ENCODE results near the gene LRIT2. TPM values are rescaled to one million over a fixed set of nuclear protein-coding genes. Genes with fewer than 3 reads are reported as not detected.

LRIT2 gene
- total RNA-seq, 1 donor from 2014 or later = not detected

DNA sequence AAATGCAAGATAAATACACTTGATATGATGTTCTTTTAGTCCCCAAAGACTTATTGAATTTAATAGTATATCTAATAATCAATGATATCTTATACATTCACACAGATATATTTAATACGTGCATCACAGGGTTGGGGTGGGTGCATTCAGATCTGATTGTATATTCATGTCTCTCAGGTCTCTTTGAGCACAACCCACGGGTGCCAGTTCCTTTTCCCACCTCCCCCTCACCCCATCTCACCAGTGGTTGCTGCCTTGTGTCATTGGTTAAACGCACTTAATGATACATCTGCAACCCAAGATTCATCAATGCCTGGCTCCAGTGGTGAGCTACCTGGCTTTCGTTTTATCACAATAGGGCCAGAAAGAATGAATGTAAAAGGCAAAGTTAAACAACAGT lies 9.8 kb upstream of the LRIT2 start:
- Histone ChIP-seq H2AFZ (replicated peaks) (no peak overlapping the region), H3K79me2 (ENCODE audit: low read depth) (no peaks in the 10 kb centered on the region), H3K9me3 (ENCODE audit: low read depth) (no peaks in the 10 kb centered on the region), H3K4me1 (no peaks in the 10 kb centered on the region), H3K27ac (no peak overlapping the region), H3F3A (ENCODE audit: low read depth) (no peaks in the 10 kb centered on the region), H3K36me3 (no peaks in the 10 kb centered on the region), H3K27me3 (peaks cover 18% of the 10 kb centered on the region), H3K9ac (no peak overlapping the region), H3K4me3 (no peak overlapping the region), H4K20me1 (ENCODE audit: low read depth) (no peaks in the 10 kb centered on the region), H3K4me2 (no peak overlapping the region)
- no peaks in the 10 kb centered on the region for H3K36me3 Mint-ChIP-seq
- no peaks in the 10 kb centered on the region for H3K4me1 Mint-ChIP-seq
- no peaks in the 10 kb centered on the region for H3K9me3 Mint-ChIP-seq
- no peak overlapping the region for H3K27ac Mint-ChIP-seq
- TF ChIP-seq EZH2 (IDR thresholded peaks at IDR 0.05) (no peak), EZH2phosphoT487 (IDR thresholded peaks at IDR 0.05) (no peak), CTCF (IDR thresholded peaks at IDR 0.05) (no peak)
- H3K4me3 Mint-ChIP-seq = no peak overlapping the region
- peaks cover 10% of the 10 kb centered on the region for H3K27me3 Mint-ChIP-seq (ENCODE audit: insufficient read depth, low read depth)
- DNase-seq (ENCODE audit: low spot score) = no peak

DNA sequence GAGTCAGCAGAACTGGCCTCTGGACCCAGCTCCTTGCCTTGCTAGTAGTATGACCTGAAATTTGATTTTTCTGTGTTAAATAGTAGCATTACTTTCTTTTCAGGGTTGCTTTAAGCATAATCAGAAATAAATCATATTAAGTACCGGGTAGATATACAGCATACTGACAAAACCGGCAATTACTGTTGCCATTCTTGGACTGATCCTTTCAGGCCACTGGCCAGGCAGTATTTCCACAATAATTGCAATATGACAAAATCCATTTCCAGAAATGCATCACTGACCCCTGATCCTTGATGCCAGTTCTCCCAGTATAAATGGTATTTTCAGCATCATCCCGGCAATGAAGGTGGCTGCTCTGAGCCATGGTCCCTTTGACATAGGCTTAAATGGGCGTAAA lies 9.1 kb upstream of the LRIT2 start:
- TF ChIP-seq EZH2phosphoT487 (IDR thresholded peaks at IDR 0.05) = no peak
- no peak for TF ChIP-seq CTCF (IDR thresholded peaks at IDR 0.05)
- no peak for TF ChIP-seq EZH2 (IDR thresholded peaks at IDR 0.05)
- Histone ChIP-seq H3K9ac (no peak overlapping the region), H3K4me2 (no peak overlapping the region), H3F3A (ENCODE audit: low read depth) (no peaks in the 10 kb centered on the region), H3K36me3 (no peaks in the 10 kb centered on the region), H3K4me1 (no peaks in the 10 kb centered on the region), H3K27ac (no peak overlapping the region), H2AFZ (replicated peaks) (no peak overlapping the region), H3K9me3 (ENCODE audit: low read depth) (no peaks in the 10 kb centered on the region), H3K4me3 (no peak overlapping the region), H3K27me3 (peaks cover 17% of the 10 kb centered on the region), H3K79me2 (ENCODE audit: low read depth) (no peaks in the 10 kb centered on the region), H4K20me1 (ENCODE audit: low read depth) (no peaks in the 10 kb centered on the region)
- Mint-ChIP-seq H3K27ac (no peak overlapping the region), H3K27me3 (ENCODE audit: insufficient read depth, low read depth) (peaks cover 9% of the 10 kb centered on the region), H3K9me3 (no peaks in the 10 kb centered on the region), H3K4me3 (no peak overlapping the region), H3K4me1 (no peaks in the 10 kb centered on the region), H3K36me3 (no peaks in the 10 kb centered on the region)
- no peak for DNase-seq (ENCODE audit: low spot score)

- H2AFZ ChIP-seq (replicated peaks) = no peak overlapping the region
- no peak overlapping the region for H3K4me2 ChIP-seq
- TF ChIP-seq EZH2phosphoT487 (IDR thresholded peaks at IDR 0.05) = no peak
- TF ChIP-seq CTCF (IDR thresholded peaks at IDR 0.05) = no peak
- no peak for TF ChIP-seq EZH2 (IDR thresholded peaks at IDR 0.05)
- H3K27ac Mint-ChIP-seq = no peak overlapping the region
- H3K36me3 Mint-ChIP-seq = no peaks in the 10 kb centered on the region
- H3K4me3 Mint-ChIP-seq = no peak overlapping the region
- H3K27me3 Mint-ChIP-seq (ENCODE audit: insufficient read depth, low read depth) = peaks cover 9% of the 10 kb centered on the region
- no peaks in the 10 kb centered on the region for H3K79me2 ChIP-seq (ENCODE audit: low read depth)
- no peaks in the 10 kb centered on the region for H3K9me3 ChIP-seq (ENCODE audit: low read depth)
- H4K20me1 ChIP-seq (ENCODE audit: low read depth) = no peaks in the 10 kb centered on the region
- H3K9me3 Mint-ChIP-seq = no peaks in the 10 kb centered on the region
- no peak overlapping the region for H3K4me3 ChIP-seq
- H3K4me1 ChIP-seq = no peaks in the 10 kb centered on the region
- no peaks in the 10 kb centered on the region for H3K4me1 Mint-ChIP-seq
- no peaks in the 10 kb centered on the region for H3K36me3 ChIP-seq
- no peak overlapping the region for H3K9ac ChIP-seq
- no peak for DNase-seq (ENCODE audit: low spot score)
- H3F3A ChIP-seq (ENCODE audit: low read depth) = no peaks in the 10 kb centered on the region
- H3K27me3 ChIP-seq = peaks cover 17% of the 10 kb centered on the region
- no peak overlapping the region for H3K27ac ChIP-seq
Observed at GRCh38 chr10:84233940-84234339, 8.6 kb upstream of the LRIT2 start.

All from neural progenitor cell (in vitro differentiated cells).